ENCODE results near the gene ZNF394.
"Not testable (repeated sequence)": the region's sequence is repeated elsewhere in the genome, so short reads cannot be mapped to it uniquely, and the experiment has no call there.

GRCh38 chr7:99545308-99545707, 45.2 kb upstream of the ZNF394 start:
- TF ChIP-seq FOSL1 (IDR thresholded peaks at IDR 0.05; ENCODE audit: low read depth); CTCF (IDR thresholded peaks at IDR 0.05 in 2 of 3, conservative IDR thresholded peaks at IDR 0.05 in 1 of 3; ENCODE audit: borderline replicate concordance in 1 of 3, insufficient read depth in 1 of 3, low read depth in 2 of 3, low read length in 2 of 3); EZH2 (IDR thresholded peaks at IDR 0.05); POLR2A (IDR thresholded peaks at IDR 0.05; ENCODE audit: borderline replicate concordance, extremely low read depth, insufficient read depth, insufficient read length); POLR2AphosphoS5 (IDR thresholded peaks at IDR 0.05; ENCODE audit: low read depth, low read length); TCF7L2 (IDR thresholded peaks at IDR 0.05; ENCODE audit: borderline replicate concordance, extremely low read depth, insufficient read depth, insufficient read length); ZFX (IDR thresholded peaks at IDR 0.05); EZH2phosphoT487 (IDR thresholded peaks at IDR 0.05; ENCODE audit: borderline replicate concordance); YY1 (IDR thresholded peaks at IDR 0.05; ENCODE audit: extremely low read depth, insufficient replicate concordance, low read depth, low read length); ZBTB33 (IDR thresholded peaks at IDR 0.05; ENCODE audit: extremely low read depth, insufficient replicate concordance, low read length); RAD21 (IDR thresholded peaks at IDR 0.05; ENCODE audit: low read depth); ZNF274 (IDR thresholded peaks at IDR 0.05; ENCODE audit: low read depth, low read length); REST (IDR thresholded peaks at IDR 0.05; ENCODE audit: low read depth); SP1 (IDR thresholded peaks at IDR 0.05; ENCODE audit: low read depth): not testable (repeated sequence)

Measured in HCT116 (cell line).